Lung (tissue), 12 donors: Measurements from ENCODE around the gene KYNU. TPM values are rescaled to one million over a fixed set of nuclear protein-coding genes. Genes with fewer than 3 reads are reported as not detected.

ENCODE experiments used
- ATAC-seq: fragments of 200-7000 bp; cut with Tn5 transposase; one replicate; pipeline ENCODE4 v1.9.1; 2020; ENCODE audit warnings: moderate number of reproducible peaks; ENCODE audit not compliant: insufficient read depth, low FRiP score
- DNase-seq, 3 donors: peaks; one replicate each; pipeline ENCODE4 v3.0.0-alpha.2; 2013 to 2017
- H3K27ac ChIP-seq, 2 donors: one replicate each; pipeline ENCODE4 v1.5.1; 2013; ENCODE audit warnings: mild to moderate bottlenecking in 2 of 2, moderate library complexity in 2 of 2, control low read depth in 1 of 2, inconsistent platforms in 1 of 2, low read depth in 1 of 2, low read length in 1 of 2
- H3K27me3 ChIP-seq, 3 donors: one replicate each; pipeline ENCODE4 v1.5.1; 2013; ENCODE audit warnings: low read length in 2 of 3; ENCODE audit not compliant: control insufficient read depth in 3 of 3, insufficient read depth in 3 of 3
- H3K36me3 ChIP-seq, 4 donors: one replicate each; pipeline ENCODE4 v1.5.1; 2013; ENCODE audit warnings: low read length in 4 of 4, mild to moderate bottlenecking in 1 of 4, moderate library complexity in 1 of 4; ENCODE audit not compliant: control insufficient read depth in 4 of 4, insufficient read depth in 4 of 4
- H3K4me1 ChIP-seq, 5 donors: one replicate each; pipeline ENCODE4 v1.5.1; 2013; ENCODE audit warnings: low read length in 5 of 5, mild to moderate bottlenecking in 2 of 5, moderate library complexity in 1 of 5; ENCODE audit not compliant: control insufficient read depth in 5 of 5, insufficient read depth in 5 of 5
- H3K4me3 ChIP-seq: one replicate; pipeline ENCODE4 v1.5.1; 2013; ENCODE audit warnings: mild to moderate bottlenecking, control low read depth, moderate library complexity
- H3K9ac ChIP-seq, 2 donors: one replicate each; pipeline ENCODE4 v1.5.1; 2013; ENCODE audit warnings: low read length in 2 of 2, control low read depth in 1 of 2; ENCODE audit not compliant: insufficient read depth in 1 of 2
- H3K9me3 ChIP-seq, 4 donors: one replicate each; pipeline ENCODE4 v1.5.1; 2013; ENCODE audit warnings: low read length in 3 of 4, mild to moderate bottlenecking in 1 of 4, moderate library complexity in 1 of 4; ENCODE audit not compliant: control insufficient read depth in 4 of 4, insufficient read depth in 3 of 4
- CTCF ChIP-seq: IDR thresholded peaks from 2 replicates; pipeline ENCODE4 v1.5.1; 2012; ENCODE audit warnings: mild to moderate bottlenecking; ENCODE audit errors: control extremely low read depth, extremely low read depth
- WGBS, 2 donors: extraction: QIAGEN DNeasy Blood & Tissue Kit; methylation state at CpG; one replicate each; pipeline ENCODE4 v1.1.7; 2013; 5-methylcytosine and 5-hydroxymethylcytosine counted together
- polyA plus RNA-seq, 2 donors: library from polyadenylated mRNA; stranded (reverse); fragments of 200-250 nt; gene quantifications; one replicate each; pipeline ENCODE4 v1.2.1, GENCODE V29; 2013
- total RNA-seq, 2 donors: library from RNA; depleted of rRNA in 1 of 2; stranded (reverse); fragments of >200 nt in 1 of 2; gene quantifications; one replicate each; pipeline ENCODE4 v1.2.1, GENCODE V29; 2014 to 2021
- donor health status: control.
- donor health status: control.
- donor health status: Bipolar disorder and iron deficiency.
- donor health status: healthy.
- donor health status: DM: yes; HTN: yes; CAD: no.

Gene KYNU
- total and polyA plus RNA-seq, 4 donors: 6.4 to 33.9 (median 17.1) TPM

- no peak for DNase-seq
- no peaks in the 10 kb centered on the region for H3K9me3 ChIP-seq
- H3K4me1 ChIP-seq: peaks cover 0 to 5% (median 0%) of the 10 kb centered on the region in 5 donors
- ATAC-seq: no peak
- no peaks in the 10 kb centered on the region for H3K27me3 ChIP-seq
- H3K27ac ChIP-seq: no peak overlapping the region
- TF ChIP-seq CTCF: no peak
- no peaks in the 10 kb centered on the region for H3K36me3 ChIP-seq
- WGBS, 2 donors: 88 to 89% methylated on average over 6 of the region's 6 CpGs
- H3K4me3 ChIP-seq: no peak overlapping the region
- no peak overlapping the region for H3K9ac ChIP-seq
These were observed 2.5 kb upstream of the KYNU start for GRCh38 chr2:142875010-142875409.

GRCh38 chr2:142875652-142876051, 1.8 kb upstream of the KYNU start:
- ATAC-seq: no peak
- Histone ChIP-seq H3K27ac (no peak overlapping the region), H3K9me3 (no peaks in the 10 kb centered on the region), H3K4me1 (peaks cover 0 to 5% (median 0%) of the 10 kb centered on the region in 5 donors), H3K9ac (no peak overlapping the region), H3K4me3 (no peak overlapping the region), H3K36me3 (no peaks in the 10 kb centered on the region), H3K27me3 (no peaks in the 10 kb centered on the region)
- DNase-seq: no peak
- WGBS, 2 donors: 96% methylated on average over 4 of the region's 4 CpGs
- TF ChIP-seq CTCF: no peak

GRCh38 chr2:142876423-142876822, 1.0 kb upstream of the KYNU start:
- H3K9ac ChIP-seq: no peak overlapping the region
- no peaks in the 10 kb centered on the region for H3K27me3 ChIP-seq
- no peak overlapping the region for H3K4me3 ChIP-seq
- H3K36me3 ChIP-seq: no peaks in the 10 kb centered on the region
- peaks cover 0 to 5% (median 0%) of the 10 kb centered on the region in 5 donors for H3K4me1 ChIP-seq
- H3K9me3 ChIP-seq: no peaks in the 10 kb centered on the region
- 76 to 88% methylated on average over 2 of the region's 2 CpGs for WGBS, 2 donors
- no peak for DNase-seq
- TF ChIP-seq CTCF: no peak
- H3K27ac ChIP-seq: no peak overlapping the region
- ATAC-seq: no peak

GRCh38 chr2:142878031-142878678, 691 bp downstream of the KYNU start:
- ATAC-seq (no peak), DNase-seq (no peak)
- H3K27me3 ChIP-seq: no peaks in the 10 kb centered on the region
- 60 to 63% methylated on average over 6 of the region's 6 CpGs for WGBS, 2 donors
- no peaks in the 10 kb centered on the region for H3K9me3 ChIP-seq
- peaks cover 0 to 5% (median 0%) of the 10 kb centered on the region in 5 donors for H3K4me1 ChIP-seq
- TF ChIP-seq CTCF: no peak
- H3K36me3 ChIP-seq: no peaks in the 10 kb centered on the region
- H3K4me3 ChIP-seq: no peak overlapping the region
- no peak overlapping the region for H3K27ac ChIP-seq
- H3K9ac ChIP-seq: no peak overlapping the region
